RWPE1 (cell line): Measurements from ENCODE around the gene STON2.

Experiments used
- CTCF ChIA-PET: fragments of 350-600 bp; sonication (Branson Sonifier 250); formaldehyde crosslinking; extraction: SDS; loops from one replicate; lab custom pipeline; 2021; lab: Yijun Ruan, JAX
- POLR2A ChIA-PET: fragments of 400-600 bp; formaldehyde crosslinking; extraction: SDS; loops from one replicate; lab custom pipeline; 2020; ENCODE audit warnings: antibody characterized with exemption; ENCODE audit not compliant: low non-redundant PET; lab: Yijun Ruan, JAX
- DNase-seq: peaks from one replicate; pipeline ENCODE4 v3.0.0; 2012; ENCODE audit warnings: low spot score
- H3K27ac ChIP-seq: fragments of 450-650 bp; 2 replicates; pipeline ENCODE4 v1.5.1; 2017
- CTCF ChIP-seq: fragments of 450-650 bp; conservative IDR thresholded peaks from 2 replicates; pipeline ENCODE4 v1.5.1; 2017; ENCODE audit warnings: low read depth, mild to moderate bottlenecking

The STON2 gene

GRCh38 chr14:81352413-81352812, 47.7 kb downstream of the STON2 start:
- ChIA-PET POLR2A (no interaction called here), CTCF (no interaction called here)
- TF ChIP-seq CTCF: no peak
- DNase-seq: no peak
- no peak overlapping the region for H3K27ac ChIP-seq

- POLR2A ChIA-PET: no interaction called here
- H3K27ac ChIP-seq: no peak overlapping the region
- no peak for DNase-seq
- no peak for TF ChIP-seq CTCF
- CTCF ChIA-PET: interaction anchor here (0.6 kb wide), 1 partner anchor 27 kb away, joined by 7 read pairs; no protein-coding TSS in a partner anchor
Measured at GRCh38 chr14:81351205-81351604, 48.9 kb downstream of the STON2 start.

- no peak overlapping the region for H3K27ac ChIP-seq
- DNase-seq: no peak
- POLR2A ChIA-PET: no interaction called here
- CTCF ChIA-PET: interaction anchor here (0.6 kb wide), 3 partner anchors 28 to 97 kb away, joined by 3 to 7 read pairs (median 3); no protein-coding TSS in a partner anchor
- TF ChIP-seq CTCF: no peak
Measured at GRCh38 chr14:81350344-81351130, 49.6 kb downstream of the STON2 start.

- H3K27ac ChIP-seq: no peak overlapping the region
- no peak for DNase-seq
- no peak for TF ChIP-seq CTCF
- POLR2A ChIA-PET: no interaction called here
- CTCF ChIA-PET: interaction anchor here (0.6 kb wide), 1 partner anchor 835 kb away, joined by 3 read pairs; no protein-coding TSS in a partner anchor
Measured at GRCh38 chr14:81348061-81348460, 52.1 kb downstream of the STON2 start.

GRCh38 chr14:81345781-81346180, 54.3 kb downstream of the STON2 start:
- ChIA-PET POLR2A (no interaction called here), CTCF (no interaction called here)
- no peak overlapping the region for H3K27ac ChIP-seq
- no peak for TF ChIP-seq CTCF
- no peak for DNase-seq

GRCh38 chr14:81344481-81345160, 55.5 kb downstream of the STON2 start:
- DNase-seq: no peak
- H3K27ac ChIP-seq: no peak overlapping the region
- no peak for TF ChIP-seq CTCF
- POLR2A ChIA-PET: interaction anchor here (0.6 kb wide), 1 partner anchor 20 kb away, joined by 3 read pairs; no protein-coding TSS in a partner anchor
- CTCF ChIA-PET: no interaction called here
